Uterus (tissue), 4 donors: ENCODE results near the gene CEMIP. TPM values are rescaled to one million over a fixed set of nuclear protein-coding genes. Genes with fewer than 3 reads are reported as not detected.

Experiments
- DNase-seq, 2 donors: peaks; one replicate each; pipeline ENCODE4 v3.0.0-alpha.2; 2019 to 2020
- H3K27ac ChIP-seq, 2 donors: fragments of 200-600 bp; sonication (generic); 1 replicate in 1 of 2; 2 replicates in 1 of 2; pipeline ENCODE4 v1.5.1; 2016 to 2018
- H3K27me3 ChIP-seq, 2 donors: fragments of 200-600 bp; sonication (generic); one replicate each; pipeline ENCODE4 v1.5.1; 2018 to 2019; ENCODE audit warnings: control low read depth in 1 of 2
- H3K36me3 ChIP-seq, 2 donors: fragments of 200-600 bp; sonication (generic); one replicate each; pipeline ENCODE4 v1.5.1; 2019; ENCODE audit warnings: control low read depth in 1 of 2
- H3K4me1 ChIP-seq, 2 donors: fragments of 200-600 bp; sonication (generic); one replicate each; pipeline ENCODE4 v1.5.1; 2018 to 2019; ENCODE audit warnings: control low read depth in 1 of 2
- H3K4me3 ChIP-seq, 2 donors: fragments of 200-600 bp; sonication (generic); 1 replicate in 1 of 2; 2 replicates in 1 of 2; pipeline ENCODE4 v1.5.1; 2018 to 2019; ENCODE audit warnings: mild to moderate bottlenecking in 1 of 2
- H3K9me3 ChIP-seq, 2 donors: fragments of 200-600 bp; sonication (generic); one replicate each; pipeline ENCODE4 v1.5.1; 2019; ENCODE audit warnings: control low read depth in 1 of 2
- POLR2A ChIP-seq, 2 donors: fragments of 450-650 bp; IDR thresholded peaks; one replicate each; pipeline ENCODE4 v1.6.1; 2016; ENCODE audit warnings: antibody characterized with exemption in 2 of 2, mild to moderate bottlenecking in 1 of 2, moderate library complexity in 1 of 2
- intact Hi-C: fragments of 100-400 bp; cut with DNase I; formaldehyde crosslinking; loops from one replicate; pipeline ENCODE4 v1.15.1; 2023; ENCODE audit warnings: low total_unique reads
- total RNA-seq, 4 donors: library from RNA; depleted of rRNA in 3 of 4; stranded (reverse); fragments of >200 nt in 3 of 4; gene quantifications; one replicate each; pipeline versions ENCODE4 v1.1.0 to v1.2.4, GENCODE V29; 2014 to 2023
- TF ChIP-seq, protein P1 (sequence below), 4 experiments: fragments of 200-600 bp in 2 of 4; fragments of 450-650 bp in 2 of 4; sonication (generic) in 2 of 4; IDR thresholded peaks; one replicate each; pipeline ENCODE4 v1.5.1; 2016 to 2019; ENCODE audit warnings: antibody characterized with exemption in 4 of 4, mild to moderate bottlenecking in 2 of 4, moderate library complexity in 1 of 4
- donor health status: DM: yes; HTN: yes; CAD: no.

Gene CEMIP
- total RNA-seq, 4 donors from 2014 or later = under 0.01 to 1.9 (median 1.1) TPM

DNA sequence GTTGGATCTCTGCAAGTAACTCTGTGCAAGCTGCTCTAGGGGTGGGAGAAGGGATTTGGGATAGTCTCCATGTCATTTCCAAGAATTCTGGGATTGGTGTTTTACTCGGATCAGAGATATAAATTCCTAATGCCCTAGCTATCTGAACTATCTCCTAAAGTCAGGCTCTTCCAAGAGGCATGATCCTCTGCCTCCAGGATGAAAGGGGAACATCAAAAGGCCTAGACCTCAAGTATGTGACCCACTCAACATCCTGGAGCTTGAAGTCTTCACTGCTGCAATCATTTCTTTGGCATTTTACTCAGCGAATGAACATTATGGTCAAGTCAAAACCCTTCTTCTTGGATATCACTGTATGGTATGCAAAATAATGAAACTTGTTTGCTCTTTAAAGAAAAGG lies 104.5 kb downstream of the CEMIP start:
- Histone ChIP-seq H3K4me1 (no peaks in the 10 kb centered on the region), H3K36me3 (no peaks in the 10 kb centered on the region), H3K9me3 (no peaks in the 10 kb centered on the region), H3K4me3 (no peak overlapping the region), H3K27ac (no peak overlapping the region), H3K27me3 (no peaks in the 10 kb centered on the region)
- no peak for TF ChIP-seq POLR2A (IDR thresholded peaks at IDR 0.05)
- TF ChIP-seq, protein P1, sequence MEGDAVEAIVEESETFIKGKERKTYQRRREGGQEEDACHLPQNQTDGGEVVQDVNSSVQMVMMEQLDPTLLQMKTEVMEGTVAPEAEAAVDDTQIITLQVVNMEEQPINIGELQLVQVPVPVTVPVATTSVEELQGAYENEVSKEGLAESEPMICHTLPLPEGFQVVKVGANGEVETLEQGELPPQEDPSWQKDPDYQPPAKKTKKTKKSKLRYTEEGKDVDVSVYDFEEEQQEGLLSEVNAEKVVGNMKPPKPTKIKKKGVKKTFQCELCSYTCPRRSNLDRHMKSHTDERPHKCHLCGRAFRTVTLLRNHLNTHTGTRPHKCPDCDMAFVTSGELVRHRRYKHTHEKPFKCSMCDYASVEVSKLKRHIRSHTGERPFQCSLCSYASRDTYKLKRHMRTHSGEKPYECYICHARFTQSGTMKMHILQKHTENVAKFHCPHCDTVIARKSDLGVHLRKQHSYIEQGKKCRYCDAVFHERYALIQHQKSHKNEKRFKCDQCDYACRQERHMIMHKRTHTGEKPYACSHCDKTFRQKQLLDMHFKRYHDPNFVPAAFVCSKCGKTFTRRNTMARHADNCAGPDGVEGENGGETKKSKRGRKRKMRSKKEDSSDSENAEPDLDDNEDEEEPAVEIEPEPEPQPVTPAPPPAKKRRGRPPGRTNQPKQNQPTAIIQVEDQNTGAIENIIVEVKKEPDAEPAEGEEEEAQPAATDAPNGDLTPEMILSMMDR (IDR thresholded peaks at IDR 0.05) = no peak
- intact Hi-C loops = no loop called here
- DNase-seq = no peak

DNA sequence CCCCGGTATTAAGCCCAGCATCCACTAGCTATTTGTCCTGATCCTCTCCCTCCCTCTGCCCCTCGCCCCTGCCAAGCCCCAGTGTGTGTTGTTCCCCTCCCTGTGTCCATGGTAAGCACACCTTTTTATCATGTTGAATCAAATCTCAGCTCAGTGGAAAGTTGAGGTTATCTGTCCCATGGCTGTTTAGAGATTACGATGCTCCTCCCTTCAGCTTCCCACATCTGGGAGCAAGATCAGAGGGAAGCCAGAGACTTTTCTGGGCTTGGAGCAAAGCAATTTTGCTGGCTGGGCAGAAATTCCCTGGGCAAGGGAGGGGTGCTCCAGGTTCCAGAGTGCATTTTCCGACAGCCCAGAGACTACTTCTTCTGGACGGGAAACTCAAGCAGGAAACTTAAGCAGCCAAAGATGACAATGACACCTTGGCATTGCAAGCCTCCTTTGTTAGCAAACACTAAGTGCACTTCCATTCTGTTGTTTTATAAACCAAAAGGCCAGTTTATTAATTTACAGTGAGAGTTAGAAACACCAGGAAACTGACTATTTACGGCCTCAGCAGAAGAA lies 105.9 kb downstream of the CEMIP start:
- Histone ChIP-seq H3K9me3 (no peaks in the 10 kb centered on the region), H3K27ac (no peak overlapping the region), H3K4me1 (no peaks in the 10 kb centered on the region), H3K36me3 (no peaks in the 10 kb centered on the region), H3K27me3 (no peaks in the 10 kb centered on the region), H3K4me3 (no peak overlapping the region)
- intact Hi-C loops = no loop called here
- TF ChIP-seq POLR2A (IDR thresholded peaks at IDR 0.05) = no peak
- TF ChIP-seq, protein P1 (IDR thresholded peaks at IDR 0.05) = no peak
- DNase-seq = no peak

DNA sequence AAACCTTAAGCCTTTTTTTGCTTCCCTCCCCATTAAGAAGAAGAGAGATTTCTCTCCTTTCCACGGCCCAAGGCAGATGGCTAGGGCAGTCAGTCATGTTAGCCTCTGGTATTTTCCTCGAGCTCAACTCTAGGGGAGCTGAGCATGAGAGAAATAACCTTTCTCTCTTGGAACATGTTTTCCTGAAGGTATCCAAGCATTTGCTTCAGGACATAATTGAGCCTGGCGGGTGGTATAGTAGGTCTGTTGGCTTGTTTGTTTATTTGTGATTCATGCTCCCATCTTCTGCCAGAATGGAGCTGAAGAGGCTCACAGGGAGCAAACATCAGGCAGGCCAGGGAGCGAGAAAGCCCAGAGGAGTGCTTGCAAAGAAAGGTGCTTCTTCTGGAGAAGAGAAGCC lies 108.0 kb downstream of the CEMIP start:
- DNase-seq = no peak
- no peak overlapping the region for H3K4me3 ChIP-seq
- intact Hi-C loops = no loop called here
- H3K4me1 ChIP-seq = no peaks in the 10 kb centered on the region
- no peaks in the 10 kb centered on the region for H3K9me3 ChIP-seq
- no peaks in the 10 kb centered on the region for H3K36me3 ChIP-seq
- TF ChIP-seq, protein P1 (IDR thresholded peaks at IDR 0.05) = no peak
- TF ChIP-seq POLR2A (IDR thresholded peaks at IDR 0.05) = no peak
- no peak overlapping the region for H3K27ac ChIP-seq
- no peaks in the 10 kb centered on the region for H3K27me3 ChIP-seq

DNA sequence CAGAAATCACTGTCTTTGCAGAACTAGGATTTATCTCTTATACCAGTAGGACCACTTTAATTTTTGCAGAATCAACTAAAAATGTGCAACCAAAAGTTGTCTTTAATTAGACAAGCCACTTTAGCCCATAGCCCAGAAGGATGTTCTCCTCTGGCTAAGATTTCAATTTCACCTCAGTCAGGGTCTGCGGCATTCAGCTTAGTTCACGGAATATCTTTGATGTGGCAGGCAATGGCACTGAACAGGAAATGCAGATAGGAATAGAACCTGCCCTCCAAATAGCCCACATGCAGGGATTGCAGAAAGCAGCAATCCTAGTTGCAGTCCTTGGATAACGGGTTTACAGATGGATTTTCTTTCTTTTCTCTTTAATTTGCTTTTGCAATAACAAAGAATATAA lies 109.7 kb downstream of the CEMIP start:
- intact Hi-C loops = no loop called here
- Histone ChIP-seq H3K27ac (no peak overlapping the region), H3K9me3 (no peaks in the 10 kb centered on the region), H3K36me3 (no peaks in the 10 kb centered on the region), H3K27me3 (no peaks in the 10 kb centered on the region), H3K4me3 (no peak overlapping the region), H3K4me1 (no peaks in the 10 kb centered on the region)
- no peak for TF ChIP-seq POLR2A (IDR thresholded peaks at IDR 0.05)
- TF ChIP-seq, protein P1 (IDR thresholded peaks at IDR 0.05) = no peak
- no peak for DNase-seq

DNA sequence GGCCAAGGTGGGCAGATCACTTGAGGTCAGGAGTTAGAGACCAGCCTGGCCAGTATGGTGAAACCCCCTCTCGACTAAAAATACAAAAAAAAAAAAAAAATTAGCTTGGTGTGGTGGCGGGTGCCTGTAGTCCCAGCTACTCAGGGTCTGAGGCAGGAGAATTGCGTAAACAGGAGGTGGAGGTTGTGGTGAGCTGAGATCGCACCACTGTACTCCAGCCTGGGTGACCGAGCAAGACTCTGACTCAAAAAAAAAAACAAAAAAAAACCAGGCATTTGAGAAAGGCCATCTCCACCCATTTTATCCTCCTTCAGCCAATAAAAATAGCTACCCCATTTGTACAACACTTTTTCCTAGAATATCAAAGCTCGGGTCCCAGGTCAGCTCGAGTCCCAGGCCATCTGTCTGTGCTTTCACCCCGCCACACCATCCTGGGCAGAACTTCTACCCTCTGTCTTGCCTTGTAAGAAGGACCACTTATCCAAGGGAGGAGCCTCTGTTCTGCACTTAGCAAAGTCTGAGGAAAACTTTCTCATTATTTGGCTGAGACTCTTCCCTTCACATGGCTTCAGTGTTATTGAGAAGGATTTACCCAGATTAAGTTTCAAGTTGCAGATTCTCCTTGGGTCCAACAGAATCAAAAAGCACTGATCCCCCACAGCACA lies 111.3 kb downstream of the CEMIP start:
- Histone ChIP-seq H3K27ac (no peak overlapping the region), H3K9me3 (no peaks in the 10 kb centered on the region), H3K4me3 (no peak overlapping the region), H3K27me3 (no peaks in the 10 kb centered on the region), H3K4me1 (no peaks in the 10 kb centered on the region), H3K36me3 (no peaks in the 10 kb centered on the region)
- intact Hi-C loops = no loop called here
- TF ChIP-seq, protein P1 (IDR thresholded peaks at IDR 0.05) = no peak
- TF ChIP-seq POLR2A (IDR thresholded peaks at IDR 0.05) = no peak
- DNase-seq = no peak
